Stimulated activated CD8-positive, alpha-beta memory T cell treated with anti-CD3 and anti-CD28 coated beads, Interleukin-12 subunit alpha, Interleukin-12 subunit beta, amount 100 ng/mL, for 24 hours (primary cell): Measurements from ENCODE around the gene EYS.

Experiments used
- DNase-seq: peaks from one replicate; pipeline ENCODE4 v3.0.0-alpha.2; 2020; ENCODE audit errors: extremely low read depth

The EYS gene

DNA sequence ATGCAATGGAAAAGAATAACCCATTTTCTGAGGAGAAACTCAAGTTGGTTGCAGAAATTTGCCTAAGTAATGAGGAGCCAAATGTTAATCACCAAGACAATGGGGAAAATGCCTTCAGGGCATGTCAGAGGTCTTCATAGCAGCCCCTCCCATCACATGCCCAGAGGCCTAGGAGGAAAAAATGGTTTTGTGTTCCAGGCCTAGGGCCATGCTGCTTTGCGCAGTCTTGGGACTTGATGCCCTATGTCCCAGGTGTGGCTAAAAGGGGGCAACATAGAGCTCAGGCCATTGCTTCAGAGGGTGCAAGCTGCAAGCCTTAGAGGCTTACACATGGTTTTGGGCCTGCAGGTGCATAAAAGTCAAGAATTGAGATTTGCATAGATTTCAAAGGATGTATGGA lies 485.9 kb downstream of the EYS start:
- DNase-seq: no peak

DNA sequence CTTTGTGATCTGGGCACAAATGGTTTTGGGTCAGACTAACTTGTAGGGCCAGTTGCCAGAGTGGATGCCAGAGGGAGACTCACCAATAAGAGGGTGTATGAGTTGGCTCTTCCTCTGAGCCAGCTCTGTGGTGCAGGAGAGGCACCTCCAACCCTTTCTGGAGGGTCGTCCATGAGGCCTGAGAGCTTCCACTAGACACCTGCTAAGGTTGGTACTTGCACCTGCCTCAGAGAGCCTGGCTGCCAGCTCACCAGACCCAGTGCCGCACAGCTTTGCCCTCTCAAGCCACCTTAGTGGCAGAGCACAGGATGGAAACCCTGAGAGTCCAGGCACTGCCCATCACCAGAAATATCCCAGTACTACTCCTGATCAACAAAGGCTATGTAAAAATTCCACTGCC lies 504.3 kb downstream of the EYS start:
- no peak for DNase-seq

DNA sequence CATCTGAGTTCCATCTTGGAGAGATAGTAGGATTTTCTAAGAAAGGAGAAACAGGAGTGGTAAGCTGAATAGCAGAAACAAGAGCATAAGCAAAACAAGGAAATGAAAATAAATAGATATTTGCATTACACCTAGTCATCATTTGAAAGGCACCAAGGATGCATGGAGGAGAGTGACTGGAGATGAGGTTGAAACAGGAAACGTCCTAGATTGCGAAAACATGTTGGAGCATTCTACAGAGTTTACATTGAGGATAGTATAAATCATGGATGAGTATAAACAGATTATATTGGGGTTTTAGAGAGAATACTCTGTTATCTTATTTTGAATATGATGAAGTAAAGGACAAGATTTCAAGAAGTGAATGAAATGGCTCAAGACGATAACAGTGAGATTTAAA lies 507.3 kb downstream of the EYS start:
- DNase-seq: no peak

DNA sequence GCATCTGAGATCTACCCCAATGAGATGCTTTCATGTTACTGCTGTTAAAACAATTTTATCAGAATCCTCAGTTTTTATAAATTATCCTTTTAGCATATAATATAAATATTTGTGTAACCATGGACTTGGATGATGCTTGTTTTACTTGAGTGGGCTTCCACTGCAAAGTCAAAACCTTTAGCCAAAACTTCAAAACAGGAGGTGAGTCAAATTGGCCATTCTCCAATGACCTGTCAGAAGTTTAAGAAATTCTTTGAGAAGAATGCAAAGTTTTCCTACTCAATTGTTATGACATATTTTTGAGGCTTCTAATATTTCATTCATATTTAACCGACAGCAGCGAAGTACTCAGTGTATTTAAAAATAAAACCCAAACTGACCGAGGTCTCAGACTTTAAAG lies 507.9 kb downstream of the EYS start:
- DNase-seq: no peak

DNA sequence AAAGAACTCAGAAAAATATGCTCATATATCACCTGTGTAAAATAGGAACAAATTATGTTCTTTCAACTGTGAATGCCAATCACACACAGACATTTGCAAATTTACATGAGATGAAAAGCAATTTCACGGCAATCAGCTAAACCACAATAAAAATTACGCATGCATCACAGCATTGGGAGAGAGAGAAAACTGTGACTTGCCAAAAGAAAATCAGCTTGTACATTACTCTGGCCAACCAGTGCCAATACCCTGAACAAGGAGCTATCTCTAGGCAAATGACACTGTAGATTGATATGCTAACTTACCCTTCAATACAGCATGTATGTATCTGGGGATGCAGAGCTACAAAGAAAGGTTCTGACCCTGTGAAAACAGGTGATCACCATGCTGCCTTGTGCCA lies 515.6 kb downstream of the EYS start:
- no peak for DNase-seq

DNA sequence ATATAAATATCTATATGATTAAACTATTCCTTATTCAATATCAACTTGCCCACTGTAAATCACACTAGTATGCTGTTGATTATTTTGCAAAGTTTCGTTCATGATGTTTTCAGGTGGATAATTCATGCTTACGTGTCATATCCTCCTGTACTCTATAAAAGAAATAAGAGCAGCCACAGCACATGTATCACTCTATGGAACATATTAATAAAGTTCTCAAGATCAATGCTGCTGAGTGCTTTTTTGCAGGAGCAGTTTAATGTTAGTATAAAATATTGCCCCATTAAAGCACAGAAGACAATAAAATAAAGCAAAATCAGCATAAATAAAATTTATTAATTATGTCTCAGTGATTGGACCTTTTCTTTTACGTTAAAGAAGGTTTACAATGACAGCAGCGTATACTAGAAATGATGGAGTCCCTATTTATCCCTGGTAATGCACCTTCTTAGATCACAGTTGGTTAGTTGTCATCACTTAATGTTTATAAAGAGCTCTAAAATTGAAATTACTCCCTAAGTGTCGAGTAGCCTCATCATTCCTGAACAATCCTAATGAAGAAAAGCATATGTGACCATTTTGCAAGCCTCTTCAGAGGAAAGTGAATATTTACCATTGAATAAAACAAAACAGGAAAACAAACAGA lies 517.7 kb downstream of the EYS start:
- no peak for DNase-seq

DNA sequence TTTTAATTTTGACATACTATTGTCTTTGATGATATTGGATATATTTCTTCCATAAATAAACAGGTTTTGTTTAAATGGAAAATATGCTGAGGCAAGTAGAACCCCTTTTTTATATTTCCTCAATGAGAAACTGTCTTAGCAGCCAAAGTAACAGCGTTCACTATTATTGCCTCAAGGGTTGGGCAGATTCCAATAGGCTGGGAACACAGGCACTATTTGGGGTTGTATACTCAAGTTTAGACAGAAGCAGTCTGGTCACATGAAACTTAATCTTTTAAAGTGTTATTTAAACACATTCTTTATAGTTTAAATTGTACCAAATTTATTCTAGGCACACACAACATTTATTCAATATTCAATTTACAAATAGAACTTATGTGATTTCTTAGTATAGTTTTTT lies 520.2 kb downstream of the EYS start:
- DNase-seq: no peak

DNA sequence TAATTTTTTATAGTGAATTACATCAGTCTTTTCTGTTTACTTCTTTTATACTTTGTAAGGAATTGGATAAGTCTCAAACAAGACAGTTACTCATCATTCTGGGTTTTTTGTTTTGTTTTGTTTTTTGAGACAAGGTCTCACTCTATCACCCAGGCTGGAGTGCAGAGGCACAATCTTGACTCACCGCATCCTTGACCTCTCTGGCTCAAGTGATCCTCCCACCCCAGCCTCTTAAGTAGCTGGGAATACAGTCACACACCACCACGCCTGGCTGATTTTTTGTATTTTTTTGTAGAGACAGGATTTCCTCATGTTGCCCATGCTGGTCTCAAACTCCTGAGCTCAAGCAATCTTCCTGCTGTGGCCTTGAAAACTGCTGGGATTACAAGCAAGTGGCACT lies 524.3 kb downstream of the EYS start:
- DNase-seq: no peak

DNA sequence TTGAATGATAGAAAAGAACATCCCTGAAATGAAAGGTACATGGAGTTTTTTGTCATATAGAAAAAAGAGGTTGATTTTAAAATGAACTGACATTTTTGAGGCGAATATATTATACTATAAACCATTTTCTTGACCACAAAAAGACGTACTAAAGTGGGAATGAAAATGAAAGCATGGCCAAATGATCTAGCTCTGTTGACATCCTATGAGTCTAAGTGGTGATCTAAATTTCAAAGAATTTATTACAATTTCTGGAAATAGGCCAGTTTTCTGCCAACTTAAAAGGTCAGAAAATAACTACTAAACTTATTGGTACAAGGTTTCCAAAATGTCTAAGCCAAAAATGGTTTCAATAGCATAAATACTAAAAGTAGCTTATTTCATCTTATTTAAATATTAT lies 536.8 kb downstream of the EYS start:
- DNase-seq: no peak

DNA sequence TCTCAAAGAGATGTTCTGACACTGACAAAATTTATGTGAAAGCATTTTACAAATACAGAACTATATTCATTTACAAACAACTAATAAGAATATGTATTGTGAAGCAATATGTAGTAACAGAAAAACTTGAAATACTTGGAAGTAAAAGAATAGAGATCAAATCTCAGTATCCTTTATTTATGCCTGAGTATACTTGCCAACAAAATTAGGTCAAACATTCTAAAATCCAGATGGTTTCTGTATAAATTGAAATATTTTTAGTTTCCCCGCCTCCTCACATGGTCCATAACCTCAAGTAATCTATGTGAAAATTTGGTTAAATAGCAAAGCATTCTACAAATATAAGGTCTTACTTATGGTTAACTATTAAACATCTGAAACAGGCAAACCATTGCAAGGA lies 545.4 kb downstream of the EYS start:
- no peak for DNase-seq

DNA sequence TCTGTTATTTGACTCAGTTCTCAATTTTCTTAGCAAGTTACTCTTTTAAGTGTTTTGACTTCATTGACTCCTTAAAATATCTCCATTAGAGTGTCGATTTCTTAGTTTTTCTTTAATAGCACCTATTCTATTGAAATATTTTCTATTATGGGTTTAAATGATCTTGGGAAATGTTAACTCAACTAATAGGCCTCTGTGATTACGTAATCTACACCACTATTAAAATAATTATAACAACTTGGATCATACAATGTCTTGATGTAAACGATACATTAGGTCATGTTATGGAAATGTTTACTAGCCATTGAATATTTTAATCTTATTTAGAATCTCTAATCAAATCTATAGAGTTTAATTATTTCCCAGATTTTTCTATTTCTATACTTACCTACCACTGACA lies 550.0 kb downstream of the EYS start:
- no peak for DNase-seq

DNA sequence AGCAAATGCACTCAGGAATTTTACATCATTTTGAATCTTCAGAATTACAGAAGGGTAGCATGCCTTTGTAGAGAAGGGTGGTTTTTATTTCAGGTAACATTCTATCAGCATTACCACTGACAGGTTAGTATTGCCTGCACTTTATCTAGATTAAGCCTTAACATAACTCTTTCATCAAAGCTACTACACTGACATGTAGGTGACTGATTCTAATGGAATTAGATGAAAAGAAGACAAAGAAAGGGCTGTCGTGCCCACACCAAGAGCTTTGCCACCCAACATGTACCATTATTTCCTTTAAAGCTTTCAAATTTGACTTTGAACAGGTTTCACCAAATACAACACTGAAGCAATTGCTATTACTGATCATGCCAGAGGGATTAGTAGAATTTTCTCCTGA lies 551.9 kb downstream of the EYS start:
- no peak for DNase-seq

DNA sequence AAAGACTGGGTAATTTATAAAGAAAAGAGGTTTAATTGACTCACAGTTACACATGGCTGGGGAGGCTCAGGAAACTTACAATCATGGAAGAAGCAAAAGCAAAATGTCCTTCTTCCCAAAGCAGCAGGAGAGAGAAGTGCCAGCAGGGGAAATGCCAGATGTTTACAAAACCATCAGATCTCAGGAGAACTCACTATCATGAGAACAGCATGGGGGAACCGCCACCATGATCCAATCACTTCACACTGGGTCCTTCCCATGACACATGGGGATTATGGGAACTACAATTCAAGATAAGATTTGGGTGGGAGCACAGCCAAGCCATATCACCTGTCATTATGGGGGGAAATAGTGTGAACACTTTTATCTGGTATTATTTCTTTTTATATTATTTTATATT lies 557.2 kb downstream of the EYS start:
- no peak for DNase-seq

DNA sequence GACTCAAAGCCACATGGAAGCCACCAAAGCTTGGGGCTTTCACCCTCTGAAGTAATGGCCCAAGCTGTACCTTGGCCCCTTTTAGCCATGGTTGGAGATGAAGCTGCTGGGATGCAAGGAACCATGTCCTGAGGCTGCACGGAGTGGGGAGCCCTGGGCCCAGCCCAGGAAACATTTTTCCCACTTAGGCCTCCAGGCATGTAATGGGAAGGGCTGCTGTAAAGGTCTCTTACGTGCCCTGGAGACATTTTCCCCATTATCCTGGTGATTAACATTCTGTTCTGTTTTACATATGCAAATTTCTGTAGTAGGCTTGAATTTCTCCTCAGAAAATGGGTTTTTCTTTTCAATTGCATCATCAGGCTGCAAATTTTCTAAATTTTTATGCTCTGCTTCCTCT lies 558.2 kb downstream of the EYS start:
- DNase-seq: no peak

DNA sequence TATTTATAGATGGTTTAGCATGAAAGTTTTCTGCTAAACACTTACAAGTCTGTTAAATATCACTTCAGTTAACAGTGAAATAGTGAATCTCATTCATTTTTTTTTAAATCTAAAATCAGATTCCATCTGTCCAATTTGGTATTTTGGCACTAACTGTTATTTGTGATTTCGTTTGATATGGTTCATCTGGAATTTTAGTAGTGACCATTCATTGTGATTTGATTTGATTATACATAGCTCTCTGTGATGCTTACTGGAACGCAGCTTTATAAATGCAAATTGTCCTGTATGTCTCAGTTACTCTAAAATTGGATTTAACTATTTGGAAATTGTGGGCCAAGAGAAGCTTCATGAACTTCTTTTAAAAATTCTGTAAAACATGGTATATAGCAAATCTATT lies 571.5 kb downstream of the EYS start:
- no peak for DNase-seq

DNA sequence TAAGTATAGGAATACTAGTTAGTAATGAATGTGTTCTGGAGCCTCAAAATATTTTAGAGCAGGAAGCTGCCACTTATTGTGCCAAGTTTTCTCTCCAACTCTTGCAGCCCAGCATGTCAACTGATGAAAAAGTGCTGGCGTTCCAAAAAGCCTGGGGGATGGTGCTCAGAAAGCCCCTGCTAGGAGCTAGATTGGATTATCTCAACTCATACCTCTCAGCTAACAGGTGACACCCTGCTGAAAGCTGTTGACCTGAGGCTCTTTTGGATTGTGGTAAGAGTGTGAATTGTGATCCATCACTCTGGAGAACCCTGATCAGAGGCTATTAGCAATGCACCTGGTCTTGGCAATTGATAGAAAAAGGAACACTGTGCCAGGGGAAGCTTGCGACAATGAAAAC lies 580.4 kb downstream of the EYS start:
- no peak for DNase-seq

DNA sequence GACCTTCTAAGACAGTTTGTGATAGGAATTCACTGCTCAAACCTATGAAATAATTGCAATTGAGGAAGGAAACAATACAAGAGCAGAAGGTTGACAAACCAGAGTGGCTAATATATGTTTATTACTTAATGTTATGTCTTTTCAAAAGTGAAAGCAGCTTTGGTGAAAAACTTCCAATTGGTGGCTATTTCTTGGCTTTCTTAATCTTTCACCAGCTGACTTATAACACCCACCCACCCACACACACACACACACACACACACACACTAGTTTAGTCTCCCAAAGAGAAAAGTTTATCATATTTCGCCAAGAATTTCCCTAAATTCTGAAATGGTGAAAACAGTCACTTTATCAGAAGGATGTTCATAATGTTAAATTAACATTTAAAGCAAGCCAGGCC lies 583.5 kb downstream of the EYS start:
- no peak for DNase-seq

DNA sequence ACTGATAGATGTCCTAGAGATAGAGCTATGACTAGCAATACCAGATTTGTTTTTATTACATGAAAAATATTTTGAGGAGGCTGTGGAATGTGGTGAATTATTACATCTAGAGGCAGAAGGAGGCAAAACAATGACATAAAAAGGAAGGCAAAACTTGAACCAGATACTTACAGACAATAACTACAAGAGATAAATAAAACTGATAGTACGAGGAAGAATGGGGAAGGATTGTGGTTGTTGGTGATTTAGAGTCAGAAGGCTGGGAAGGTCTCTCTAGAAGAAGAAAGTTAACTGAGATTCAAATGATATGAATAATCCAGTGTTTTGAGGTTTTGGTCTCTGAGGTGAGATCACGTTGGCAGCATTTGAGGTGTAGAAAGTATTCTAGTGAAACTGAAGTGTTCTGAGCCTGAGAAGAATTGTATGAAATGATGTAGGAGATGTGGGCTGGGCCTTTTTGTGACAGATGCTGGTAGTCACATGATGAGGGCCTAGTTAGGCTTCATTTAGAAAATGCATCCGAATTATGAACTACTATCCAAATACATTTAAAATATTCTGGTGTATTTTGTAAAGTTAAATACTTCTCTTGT lies 589.1 kb downstream of the EYS start:
- DNase-seq: no peak

DNA sequence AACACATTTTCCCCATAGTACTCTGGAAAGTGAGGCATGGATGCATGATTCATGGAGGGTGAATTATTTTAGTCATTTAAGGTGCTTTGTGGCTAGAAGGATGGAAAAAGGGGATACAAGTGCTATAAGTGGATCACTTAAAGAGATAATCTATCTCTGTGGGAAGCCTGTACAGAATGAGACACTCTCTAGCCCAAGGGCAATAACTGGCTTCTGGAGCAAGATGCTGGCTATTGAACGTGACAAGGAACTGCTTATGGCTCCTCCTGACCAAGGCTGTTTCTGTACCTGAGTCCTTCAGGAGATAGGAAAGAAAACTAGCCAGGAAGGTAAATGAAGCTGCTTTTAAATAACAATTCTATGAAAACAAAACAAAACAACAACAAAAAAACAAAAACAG lies 590.7 kb downstream of the EYS start:
- no peak for DNase-seq

DNA sequence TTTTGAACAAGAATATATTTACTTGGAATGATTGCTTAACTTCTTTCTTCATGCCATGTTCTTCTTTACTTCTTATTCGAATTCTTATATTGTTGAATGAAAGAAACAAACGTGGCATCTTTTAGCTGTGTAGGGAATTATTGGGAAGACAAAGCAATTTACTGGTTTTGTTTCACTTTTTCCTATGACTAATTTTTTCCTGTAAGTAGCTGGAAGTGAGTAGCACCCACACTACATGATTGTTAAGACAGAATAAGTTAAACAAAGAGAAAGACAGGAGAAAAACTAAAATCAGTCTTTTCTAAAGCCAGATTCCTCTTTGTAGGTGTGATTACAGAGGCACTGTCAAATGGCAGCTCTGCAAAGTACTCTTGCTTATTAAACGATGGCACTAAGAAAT lies 593.4 kb downstream of the EYS start:
- no peak for DNase-seq

DNA sequence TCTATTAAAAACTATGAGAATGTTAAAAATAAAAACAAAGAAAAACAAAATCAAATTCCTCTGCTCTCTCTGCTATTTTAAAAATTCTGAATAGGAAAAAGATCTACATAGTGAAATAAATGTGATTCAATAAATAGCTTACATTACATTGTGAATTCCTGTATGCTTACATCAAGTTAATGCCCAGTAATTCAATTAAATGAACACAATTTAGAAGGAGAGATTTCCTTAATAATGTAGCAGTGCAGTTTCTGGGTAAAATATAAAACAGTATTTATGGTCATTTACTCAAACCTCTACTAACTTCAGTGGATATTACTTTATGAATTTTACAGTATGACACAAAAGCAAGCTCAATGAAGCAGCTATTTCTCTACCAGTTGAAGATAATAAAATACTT lies 594.6 kb downstream of the EYS start:
- DNase-seq: no peak

DNA sequence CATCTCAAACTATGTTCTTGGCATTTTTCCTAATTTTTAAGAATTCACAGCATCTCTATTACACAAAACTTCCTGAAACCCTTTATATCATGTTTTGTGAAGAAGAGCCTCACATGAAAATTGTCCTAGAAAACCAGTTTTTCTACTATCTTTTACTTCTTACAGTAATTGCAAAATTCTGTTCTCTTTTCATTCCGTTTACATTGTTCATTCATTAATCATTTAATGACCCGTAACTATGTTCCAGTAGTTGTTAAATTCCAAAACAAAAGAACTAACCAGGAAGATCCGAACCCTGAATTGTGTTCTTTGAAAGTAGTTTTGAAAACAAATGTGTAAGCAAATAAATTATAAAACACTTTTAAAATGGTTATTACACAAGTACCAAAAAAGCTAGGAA lies 597.0 kb downstream of the EYS start:
- DNase-seq: no peak

DNA sequence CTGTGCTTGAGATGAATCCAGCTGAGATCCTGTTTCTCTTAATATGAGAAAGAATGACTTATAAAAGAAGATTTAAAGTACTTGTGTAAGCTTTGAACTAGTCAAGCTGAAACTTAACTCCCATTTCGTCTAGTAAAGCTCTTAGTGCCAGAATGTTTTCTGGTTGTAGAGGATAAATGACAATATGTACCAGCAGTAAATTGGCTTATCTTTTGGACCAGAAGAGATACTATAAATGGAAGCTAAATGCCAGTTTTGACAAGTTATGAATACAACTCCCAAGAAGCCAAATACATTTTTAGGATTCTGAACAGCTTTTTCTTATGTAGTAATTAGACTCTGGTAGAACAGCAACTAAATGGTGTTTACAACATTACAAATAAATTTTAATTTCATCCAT lies 608.7 kb downstream of the EYS start:
- DNase-seq: no peak

DNA sequence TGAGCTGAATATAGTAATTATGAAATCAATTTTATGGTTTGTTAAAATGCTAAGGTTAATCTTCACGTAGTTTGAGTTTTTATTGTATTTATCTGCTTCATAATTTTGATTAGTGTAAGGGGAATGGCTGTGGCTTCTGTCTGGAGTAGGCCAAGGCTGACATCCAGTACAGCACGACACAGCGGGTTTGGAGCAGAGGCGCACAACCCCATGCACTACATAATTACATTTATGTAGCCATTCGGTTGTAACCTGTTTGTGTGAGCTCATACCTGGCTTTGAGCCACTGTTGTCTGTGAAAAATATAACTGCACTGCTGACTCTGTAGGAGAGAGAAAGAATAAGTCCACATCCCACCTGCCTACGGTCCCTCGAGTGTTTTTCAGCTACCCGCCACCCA lies 615.5 kb downstream of the EYS start:
- DNase-seq: no peak
